ENCODE measurements around the gene MEIG1. TPM values are rescaled to one million over a fixed set of nuclear protein-coding genes. Genes with fewer than 3 reads are reported as not detected.

MEIG1 gene
- total RNA-seq, 1 experiment from 2014 or later = 1.6 TPM

DNA sequence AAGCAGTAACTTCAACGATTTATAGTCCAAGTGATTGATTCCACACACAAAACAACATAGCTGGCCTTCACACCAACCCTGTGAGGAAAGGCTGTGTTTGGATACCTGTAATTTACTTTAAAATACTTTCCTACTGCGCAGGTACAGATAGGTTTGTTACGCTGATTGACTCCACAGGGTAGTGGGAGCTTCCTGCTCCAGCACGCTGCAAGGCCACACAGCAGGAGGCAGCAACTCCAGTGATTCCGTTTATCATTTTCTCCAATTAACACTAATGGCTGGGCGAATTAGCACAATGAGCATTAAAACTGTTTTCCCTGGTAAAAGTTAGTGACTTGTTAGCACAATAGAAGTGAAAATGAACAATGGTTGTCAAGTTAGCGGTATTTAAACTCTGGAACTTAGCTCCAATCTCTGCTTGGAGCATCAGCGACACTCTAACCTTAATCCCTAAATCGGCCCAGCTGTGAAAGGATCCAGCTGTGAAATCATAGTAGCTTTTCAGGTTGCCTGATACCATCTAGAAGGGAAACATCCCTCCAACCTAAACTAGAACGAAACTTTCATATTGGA lies 6.3 kb upstream of the MEIG1 start:
- Histone ChIP-seq H3F3A (ENCODE audit: low read length, unreplicated experiment) (peaks cover 4% of the 10 kb centered on the region), H3K27me3 (ENCODE audit: low read length) (no peaks in the 10 kb centered on the region), H3K36me3 (ENCODE audit: low read depth, low read length) (no peaks in the 10 kb centered on the region), H3K9me2 (replicated peaks; ENCODE audit: low read length) (no peaks in the 10 kb centered on the region), H3K79me2 (ENCODE audit: low read length) (peaks cover 40% of the 10 kb centered on the region), H3K9me3 (ENCODE audit: low read length) (no peaks in the 10 kb centered on the region), H2AFZ (ENCODE audit: low read length) (no peak overlapping the region), H3K9ac (ENCODE audit: low read length) (peak overlapping the region; percentile 91), H4K20me1 (ENCODE audit: low read length) (no peaks in the 10 kb centered on the region), H3K4me1 (ENCODE audit: insufficient read depth, low read length) (peaks cover 13% of the 10 kb centered on the region), H3K4me3 (ENCODE audit: low read length) (peak overlapping the region; percentile 72), H3K27ac (ENCODE audit: low read length) (peak overlapping the region; percentile 97), H3K4me2 (ENCODE audit: low read length) (peak overlapping the region; percentile 84)
- ATAC-seq = no peak
- DNase-seq = no peak
- ChIA-PET CTCF (interaction anchor here (0.5 kb wide), 1 partner anchor 19 kb away, joined by 5 read pairs; no protein-coding TSS in a partner anchor), POLR2A (ENCODE audit: unreplicated experiment) (interaction anchor here (0.5 to 0.8 kb wide), 4 partner anchors 74 to 146 kb away, joined by 3 to 55 read pairs (median 4); partner anchors contain the start of gene SUV39H2)
- intact Hi-C loops (cut with micrococcal nuclease) = loop anchor here (5.0 kb wide), 1 partner anchor 71 kb away; no protein-coding TSS in a partner anchor
- TSS peak; percentile 41 for BruUV-seq (replicated peaks)
- TF ChIP-seq EZH2phosphoT487 (IDR thresholded peaks at IDR 0.05; ENCODE audit: borderline replicate concordance, low read length) (no peak), EZH2 (IDR thresholded peaks at IDR 0.05; ENCODE audit: low read length, unreplicated experiment) (no peak)
- TF ChIP-seq, protein P1, sequence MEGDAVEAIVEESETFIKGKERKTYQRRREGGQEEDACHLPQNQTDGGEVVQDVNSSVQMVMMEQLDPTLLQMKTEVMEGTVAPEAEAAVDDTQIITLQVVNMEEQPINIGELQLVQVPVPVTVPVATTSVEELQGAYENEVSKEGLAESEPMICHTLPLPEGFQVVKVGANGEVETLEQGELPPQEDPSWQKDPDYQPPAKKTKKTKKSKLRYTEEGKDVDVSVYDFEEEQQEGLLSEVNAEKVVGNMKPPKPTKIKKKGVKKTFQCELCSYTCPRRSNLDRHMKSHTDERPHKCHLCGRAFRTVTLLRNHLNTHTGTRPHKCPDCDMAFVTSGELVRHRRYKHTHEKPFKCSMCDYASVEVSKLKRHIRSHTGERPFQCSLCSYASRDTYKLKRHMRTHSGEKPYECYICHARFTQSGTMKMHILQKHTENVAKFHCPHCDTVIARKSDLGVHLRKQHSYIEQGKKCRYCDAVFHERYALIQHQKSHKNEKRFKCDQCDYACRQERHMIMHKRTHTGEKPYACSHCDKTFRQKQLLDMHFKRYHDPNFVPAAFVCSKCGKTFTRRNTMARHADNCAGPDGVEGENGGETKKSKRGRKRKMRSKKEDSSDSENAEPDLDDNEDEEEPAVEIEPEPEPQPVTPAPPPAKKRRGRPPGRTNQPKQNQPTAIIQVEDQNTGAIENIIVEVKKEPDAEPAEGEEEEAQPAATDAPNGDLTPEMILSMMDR (conservative IDR thresholded peaks at IDR 0.05; ENCODE audit: low read depth, low read length) = no peak

DNA sequence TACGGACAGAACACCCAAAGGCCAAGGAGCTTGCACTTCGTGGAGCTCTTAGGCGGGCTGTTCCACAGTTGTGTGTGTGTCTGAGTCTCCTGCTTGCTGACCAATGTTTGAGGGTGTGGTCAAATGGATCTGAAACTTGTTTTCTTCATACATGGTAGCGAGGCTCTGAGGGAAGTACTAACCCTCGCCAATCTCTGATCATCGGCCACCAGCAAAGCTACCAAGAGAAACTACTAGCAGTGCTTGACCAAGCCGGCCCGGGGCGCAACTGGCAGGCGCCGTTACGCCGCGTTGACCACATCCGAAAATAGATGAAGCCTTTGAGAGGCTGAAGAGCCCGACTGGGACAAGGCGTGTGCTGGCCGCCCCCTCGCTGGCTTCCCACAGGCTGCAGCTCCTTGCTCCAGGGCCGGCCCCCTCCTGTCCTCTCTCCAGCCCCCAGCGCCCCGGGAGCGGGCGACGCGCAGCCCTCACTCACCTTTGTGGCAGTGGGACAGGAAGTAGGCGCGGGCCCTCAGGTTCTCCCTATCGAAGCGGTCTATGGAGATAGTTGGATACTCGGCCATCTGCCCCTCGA lies 5.7 kb upstream of the MEIG1 start:
- ChIA-PET POLR2A (ENCODE audit: unreplicated experiment) (interaction anchor here (0.6 to 0.8 kb wide), 3 partner anchors 75 to 145 kb away, joined by 3 to 5 read pairs (median 4); partner anchors contain the start of gene SUV39H2), CTCF (interaction anchor here (0.5 kb wide), 1 partner anchor 18 kb away, joined by 5 read pairs; no protein-coding TSS in a partner anchor)
- no peaks in the 10 kb centered on the region for H3K27me3 ChIP-seq (ENCODE audit: low read length)
- ATAC-seq = peak; percentile 41
- H3K4me2 ChIP-seq (ENCODE audit: low read length) = peak overlapping the region; percentile 84
- TF ChIP-seq EZH2phosphoT487 (IDR thresholded peaks at IDR 0.05; ENCODE audit: borderline replicate concordance, low read length) (no peak), EZH2 (IDR thresholded peaks at IDR 0.05; ENCODE audit: low read length, unreplicated experiment) (no peak)
- TF ChIP-seq, protein P1 (conservative IDR thresholded peaks at IDR 0.05; ENCODE audit: low read depth, low read length) = no peak
- H4K20me1 ChIP-seq (ENCODE audit: low read length) = no peaks in the 10 kb centered on the region
- BruUV-seq (replicated peaks) = no TSS peak
- intact Hi-C loops (cut with micrococcal nuclease) = loop anchor here (5.0 kb wide), 1 partner anchor 71 kb away; no protein-coding TSS in a partner anchor
- DNase-seq = peak; percentile 12
- H3K36me3 ChIP-seq (ENCODE audit: low read depth, low read length) = no peaks in the 10 kb centered on the region
- peaks cover 4% of the 10 kb centered on the region for H3F3A ChIP-seq (ENCODE audit: low read length, unreplicated experiment)
- H2AFZ ChIP-seq (ENCODE audit: low read length) = peak overlapping the region; percentile 88
- H3K9me2 ChIP-seq (replicated peaks; ENCODE audit: low read length) = no peaks in the 10 kb centered on the region
- peak overlapping the region; percentile 72 for H3K4me3 ChIP-seq (ENCODE audit: low read length)
- H3K9ac ChIP-seq (ENCODE audit: low read length) = peak overlapping the region; percentile 91
- H3K4me1 ChIP-seq (ENCODE audit: insufficient read depth, low read length) = peaks cover 13% of the 10 kb centered on the region
- H3K79me2 ChIP-seq (ENCODE audit: low read length) = peaks cover 40% of the 10 kb centered on the region
- no peaks in the 10 kb centered on the region for H3K9me3 ChIP-seq (ENCODE audit: low read length)
- peak overlapping the region; percentile 97 for H3K27ac ChIP-seq (ENCODE audit: low read length)

Data from PC-3 (cell line).